T-cell (primary cell): ENCODE results near the gene GADL1. TPM values are rescaled to one million over a fixed set of nuclear protein-coding genes. Genes with fewer than 3 reads are reported as not detected.

Experiments
- ATAC-seq, 4 experiments: fragments of 200-7000 bp in 3 of 4; fragments of 150-1000 bp in 1 of 4; cut with Tn5 transposase; replicated peaks in 1 of 4; 1 replicate in 3 of 4; 2 replicates in 1 of 4; pipeline ENCODE4 v1.10.0; 2021; ENCODE audit warnings: moderate library complexity in 3 of 4, mild to moderate bottlenecking in 2 of 4, moderate number of reproducible peaks in 1 of 4
- CTCF ChIA-PET, 2 donors: fragments of 300-600 bp; sonication (Branson Sonifier 250); formaldehyde crosslinking; loops; one replicate each; lab custom pipeline; 2022; ENCODE audit warnings: antibody characterized with exemption in 2 of 2; lab: Charles Lee
- POLR2A ChIA-PET, 2 donors: fragments of 300-600 bp; sonication (Branson Sonifier 250); formaldehyde crosslinking; loops; one replicate each; lab custom pipeline; 2022; ENCODE audit warnings: antibody characterized with exemption in 2 of 2; lab: Charles Lee
- DNase-seq, 35 experiments: peaks; one replicate each; pipeline versions ENCODE4 v3.0.0 to v3.0.0-alpha.2; 2013 to 2023
- H3K27ac ChIP-seq: one replicate; pipeline ENCODE4 v1.5.1; 2013; ENCODE audit warnings: low read length
- H3K27me3 ChIP-seq, 2 experiments: replicated peaks in 1 of 2; 1 replicate in 1 of 2; 2 replicates in 1 of 2; pipeline versions ENCODE4 v1.6.1 to v1.7.0; 2013; ENCODE audit warnings: low read length in 1 of 2, mixed read lengths in 1 of 2; ENCODE audit not compliant: control insufficient read depth in 2 of 2, insufficient read depth in 2 of 2; ENCODE audit errors: extremely low read depth in 1 of 2
- H3K36me3 ChIP-seq, 2 donors: 1 replicate in 1 of 2; 2 replicates in 1 of 2; pipeline versions ENCODE4 v1.6.1 to v1.7.0; 2013; ENCODE audit warnings: low read length in 1 of 2; ENCODE audit not compliant: control insufficient read depth in 2 of 2, insufficient read depth in 1 of 2; ENCODE audit errors: extremely low read depth in 1 of 2
- H3K4me1 ChIP-seq, 2 experiments: 1 replicate in 1 of 2; 2 replicates in 1 of 2; pipeline versions ENCODE4 v1.6.1 to v1.7.0; 2013; ENCODE audit warnings: low read length in 2 of 2, mixed read lengths in 1 of 2; ENCODE audit not compliant: insufficient read depth in 2 of 2, control insufficient read depth in 1 of 2; ENCODE audit errors: extremely low read depth in 1 of 2
- H3K4me3 ChIP-seq, 2 donors: 1 replicate in 1 of 2; 2 replicates in 1 of 2; pipeline versions ENCODE4 v1.5.1 to v1.7.0; 2013; ENCODE audit warnings: mild to moderate bottlenecking in 2 of 2, low read length in 1 of 2, moderate library complexity in 1 of 2; ENCODE audit not compliant: control insufficient read depth in 1 of 2; ENCODE audit errors: extremely low read depth in 1 of 2
- H3K9me3 ChIP-seq: 2 replicates; pipeline ENCODE4 v1.7.0; 2013
- H3K27ac Mint-ChIP-seq, 2 donors: one replicate each; pipeline ENCODE4 v1.8.0; 2020 to 2021; ENCODE audit warnings: mild to moderate bottlenecking in 2 of 2, mixed read lengths in 2 of 2
- H3K27me3 Mint-ChIP-seq, 2 donors: one replicate each; pipeline ENCODE4 v1.8.0; 2021 to 2022; ENCODE audit warnings: mixed read lengths in 2 of 2
- H3K36me3 Mint-ChIP-seq: one replicate; pipeline ENCODE4 v1.8.0; 2021; ENCODE audit warnings: mixed read lengths
- H3K4me1 Mint-ChIP-seq, 3 donors: one replicate each; pipeline ENCODE4 v1.8.0; 2020 to 2022; ENCODE audit warnings: mixed read lengths in 3 of 3, mild to moderate bottlenecking in 1 of 3
- H3K4me3 Mint-ChIP-seq, 3 donors: one replicate each; pipeline ENCODE4 v1.8.0; 2020 to 2022; ENCODE audit warnings: mild to moderate bottlenecking in 3 of 3, mixed read lengths in 3 of 3, moderate library complexity in 3 of 3
- H3K9me3 Mint-ChIP-seq, 3 donors: one replicate each; pipeline ENCODE4 v1.8.0; 2020 to 2022; ENCODE audit warnings: mixed read lengths in 3 of 3
- WGBS: methylation state at CpG from one replicate; pipeline ENCODE4 v1.1.5; 2013; ENCODE audit warnings: missing lambda C conversion rate; ENCODE audit not compliant: insufficient coverage; 5-methylcytosine and 5-hydroxymethylcytosine counted together
- total RNA-seq, 35 experiments: library from RNA in 6 of 35; stranded (reverse) in 6 of 35; fragments of 120-200 nt in 1 of 35; gene quantifications; one replicate each; pipeline versions ENCODE4 v1.2.1 to v1.2.4 and lab custom pipeline; 2013 to 2026

GADL1 gene
- total RNA-seq, 5 donors from 2014 or later (not counting 1 experiment from before 2014, with no cell fraction given): not detected

GRCh38 chr3:30933478-30934207 lies 39.2 kb upstream of the GADL1 start:
- H3K9me3 ChIP-seq: no peaks in the 10 kb centered on the region
- POLR2A ChIA-PET: no interaction called here

GRCh38 chr3:30932513-30933098 lies 38.1 kb upstream of the GADL1 start:
- H3K27ac Mint-ChIP-seq: no peak overlapping the region
- no peak for DNase-seq
- WGBS: no CpG with 5 or more reads among the region's 2 CpGs

More at GRCh38 chr3:30933478-30934207, 39.2 kb upstream of the GADL1 start:
- Histone ChIP-seq H3K27me3 (no peaks in the 10 kb centered on the region), H3K4me3 (no peak overlapping the region), H3K36me3 (no peaks in the 10 kb centered on the region), H3K27ac (no peak overlapping the region), H3K4me1 (no peaks in the 10 kb centered on the region)
- Mint-ChIP-seq H3K36me3 (no peaks in the 10 kb centered on the region), H3K4me3 (no peak overlapping the region), H3K27me3 (no peaks in the 10 kb centered on the region), H3K4me1 (peaks cover 8 to 10% (median 9%) of the 10 kb centered on the region in 3 donors), H3K9me3 (no peaks in the 10 kb centered on the region), H3K27ac (no peak overlapping the region)
- ATAC-seq: no peak
- no peak for DNase-seq
- CTCF ChIA-PET: interaction anchor here in 1 of 2 donors (0.8 to 1.2 kb wide), 4 partner anchors 9 to 835 kb away, joined by 3 to 6 read pairs (median 3); no protein-coding TSS in a partner anchor
- no CpG with 5 or more reads among the region's 5 CpGs for WGBS

GRCh38 chr3:30924763-30925162 lies 30.3 kb upstream of the GADL1 start:
- Mint-ChIP-seq H3K4me1 (no peaks in the 10 kb centered on the region), H3K27ac (no peak overlapping the region), H3K27me3 (peaks cover 4 to 8% of the 10 kb centered on the region in 2 donors), H3K9me3 (peaks cover 0 to 11% (median 3%) of the 10 kb centered on the region in 3 donors), H3K4me3 (no peak overlapping the region), H3K36me3 (no peaks in the 10 kb centered on the region)
- Histone ChIP-seq H3K4me3 (no peak overlapping the region), H3K9me3 (no peaks in the 10 kb centered on the region), H3K27ac (no peak overlapping the region), H3K4me1 (no peaks in the 10 kb centered on the region), H3K36me3 (no peaks in the 10 kb centered on the region), H3K27me3 (no peaks in the 10 kb centered on the region)
- CTCF ChIA-PET: interaction anchor here (0.6 to 1.3 kb wide), 2 partner anchors 9 to 727 kb away, joined by 3 to 6 read pairs; no protein-coding TSS in a partner anchor
- 100% methylated on average over 4 of the region's 7 CpGs for WGBS
- no peak for DNase-seq
- POLR2A ChIA-PET: no interaction called here
- ATAC-seq: no peak

More at GRCh38 chr3:30932513-30933098, 38.1 kb upstream of the GADL1 start:
- ATAC-seq: no peak
- no peaks in the 10 kb centered on the region for H3K27me3 Mint-ChIP-seq
- Histone ChIP-seq H3K27ac (no peak overlapping the region), H3K9me3 (no peaks in the 10 kb centered on the region), H3K36me3 (no peaks in the 10 kb centered on the region), H3K4me3 (no peak overlapping the region), H3K27me3 (no peaks in the 10 kb centered on the region), H3K4me1 (no peaks in the 10 kb centered on the region)
- H3K4me1 Mint-ChIP-seq: peaks cover 8 to 10% (median 9%) of the 10 kb centered on the region in 3 donors
- H3K9me3 Mint-ChIP-seq: no peaks in the 10 kb centered on the region
- POLR2A ChIA-PET: no interaction called here
- H3K4me3 Mint-ChIP-seq: no peak overlapping the region
- H3K36me3 Mint-ChIP-seq: no peaks in the 10 kb centered on the region
- CTCF ChIA-PET: no interaction called here

- DNase-seq: no peak
- Mint-ChIP-seq H3K27ac (no peak overlapping the region), H3K36me3 (no peaks in the 10 kb centered on the region), H3K27me3 (peaks cover 4% of the 10 kb centered on the region in 2 donors), H3K4me1 (no peaks in the 10 kb centered on the region), H3K4me3 (no peak overlapping the region), H3K9me3 (peaks cover 0 to 13% (median 3%) of the 10 kb centered on the region in 3 donors)
- no CpG with 5 or more reads among the region's 6 CpGs for WGBS
- H3K4me3 ChIP-seq: no peak overlapping the region
- CTCF ChIA-PET: no interaction called here
- H3K27me3 ChIP-seq: no peaks in the 10 kb centered on the region
- H3K4me1 ChIP-seq: no peaks in the 10 kb centered on the region
- POLR2A ChIA-PET: no interaction called here
- H3K36me3 ChIP-seq: no peaks in the 10 kb centered on the region
- ATAC-seq: no peak
- H3K9me3 ChIP-seq: no peaks in the 10 kb centered on the region
- no peak overlapping the region for H3K27ac ChIP-seq
Observed at GRCh38 chr3:30919564-30919963, 25.1 kb upstream of the GADL1 start.

GRCh38 chr3:30918761-30919160 lies 24.3 kb upstream of the GADL1 start:
- no peak overlapping the region for H3K4me3 Mint-ChIP-seq

GRCh38 chr3:30915782-30916181 lies 21.3 kb upstream of the GADL1 start:
- POLR2A ChIA-PET: no interaction called here
- no peak for ATAC-seq
- CTCF ChIA-PET: no interaction called here

More at GRCh38 chr3:30918761-30919160, 24.3 kb upstream of the GADL1 start:
- ATAC-seq (no peak), DNase-seq (no peak)
- Mint-ChIP-seq H3K27ac (no peak overlapping the region), H3K9me3 (peaks cover 0 to 13% (median 3%) of the 10 kb centered on the region in 3 donors), H3K27me3 (peaks cover under 1 to 3% of the 10 kb centered on the region in 2 donors), H3K36me3 (no peaks in the 10 kb centered on the region), H3K4me1 (no peaks in the 10 kb centered on the region)
- Histone ChIP-seq H3K4me3 (no peak overlapping the region), H3K9me3 (no peaks in the 10 kb centered on the region), H3K27me3 (no peaks in the 10 kb centered on the region), H3K4me1 (no peaks in the 10 kb centered on the region), H3K36me3 (no peaks in the 10 kb centered on the region), H3K27ac (no peak overlapping the region)
- POLR2A ChIA-PET: no interaction called here
- no CpG with 5 or more reads among the region's 1 CpG for WGBS
- CTCF ChIA-PET: no interaction called here

More at GRCh38 chr3:30915782-30916181, 21.3 kb upstream of the GADL1 start:
- H3K9me3 ChIP-seq: no peaks in the 10 kb centered on the region
- Mint-ChIP-seq H3K9me3 (peaks cover 0 to 10% (median 3%) of the 10 kb centered on the region in 3 donors), H3K4me3 (no peak overlapping the region), H3K4me1 (no peaks in the 10 kb centered on the region), H3K27me3 (peaks cover 0 to 3% of the 10 kb centered on the region in 2 donors), H3K36me3 (no peaks in the 10 kb centered on the region), H3K27ac (no peak overlapping the region)
- H3K36me3 ChIP-seq: no peaks in the 10 kb centered on the region
- H3K4me3 ChIP-seq: no peak overlapping the region
- no peak for DNase-seq
- H3K27ac ChIP-seq: no peak overlapping the region
- H3K4me1 ChIP-seq: no peaks in the 10 kb centered on the region
- no peaks in the 10 kb centered on the region for H3K27me3 ChIP-seq
